ENCODE data around the gene TAF11L3.
"Not testable (repeated sequence)": the region's sequence is repeated elsewhere in the genome, so short reads cannot be mapped to it uniquely, and the experiment has no call there.

The TAF11L3 gene

GRCh38 chr5:17518067-17518466, at the start of gene TAF11L3:
TSS of gene TAF11L3 (plus strand) at chr5:17518367.
- DNase-seq (ENCODE audit: low read depth, low spot score): not testable (repeated sequence)

GRCh38 chr5:17470064-17470463, 48.1 kb upstream of the TAF11L3 start:
- DNase-seq (ENCODE audit: low read depth, low spot score): no peak

DNA sequence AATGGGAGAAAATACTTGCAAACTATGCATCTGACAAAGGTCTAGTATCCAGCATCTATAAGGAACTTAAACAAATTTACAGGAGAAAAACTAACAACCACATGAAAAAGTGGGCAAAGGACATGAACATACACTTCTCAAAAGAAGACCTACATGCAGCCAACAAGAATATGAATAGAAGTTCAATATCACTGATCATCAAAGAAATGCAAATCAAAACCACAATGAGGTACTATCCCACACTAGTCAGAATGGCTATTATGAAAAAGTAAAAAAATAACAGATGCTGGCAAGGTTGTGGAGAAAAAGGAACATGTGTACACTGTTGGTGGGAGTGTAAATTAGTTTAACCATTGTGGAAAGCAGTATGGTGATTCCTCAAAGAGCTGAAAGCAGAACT, 43.1 kb upstream of the TAF11L3 start:
- not testable (repeated sequence) for DNase-seq (ENCODE audit: low read depth, low spot score)

DNA sequence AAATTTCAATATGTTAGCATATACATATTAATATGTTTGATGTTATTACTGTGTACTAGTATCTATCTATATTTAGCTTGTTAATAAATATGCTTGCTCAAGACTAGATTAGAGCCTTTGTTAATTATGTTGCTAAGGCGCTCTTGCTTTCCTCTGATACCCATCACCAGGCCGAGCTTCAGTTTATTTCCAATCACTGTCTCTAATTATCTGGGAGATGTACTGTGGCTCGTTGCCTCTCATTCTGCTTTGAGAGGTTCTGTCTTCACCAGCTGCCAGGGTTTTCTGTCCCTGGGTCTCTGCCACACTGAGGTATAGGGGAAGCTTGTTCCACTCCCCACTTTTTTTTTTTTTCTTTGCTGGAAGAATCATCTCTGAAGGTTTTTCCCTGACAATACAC, 41.1 kb upstream of the TAF11L3 start:
- no peak for DNase-seq (ENCODE audit: low read depth, low spot score)

DNA sequence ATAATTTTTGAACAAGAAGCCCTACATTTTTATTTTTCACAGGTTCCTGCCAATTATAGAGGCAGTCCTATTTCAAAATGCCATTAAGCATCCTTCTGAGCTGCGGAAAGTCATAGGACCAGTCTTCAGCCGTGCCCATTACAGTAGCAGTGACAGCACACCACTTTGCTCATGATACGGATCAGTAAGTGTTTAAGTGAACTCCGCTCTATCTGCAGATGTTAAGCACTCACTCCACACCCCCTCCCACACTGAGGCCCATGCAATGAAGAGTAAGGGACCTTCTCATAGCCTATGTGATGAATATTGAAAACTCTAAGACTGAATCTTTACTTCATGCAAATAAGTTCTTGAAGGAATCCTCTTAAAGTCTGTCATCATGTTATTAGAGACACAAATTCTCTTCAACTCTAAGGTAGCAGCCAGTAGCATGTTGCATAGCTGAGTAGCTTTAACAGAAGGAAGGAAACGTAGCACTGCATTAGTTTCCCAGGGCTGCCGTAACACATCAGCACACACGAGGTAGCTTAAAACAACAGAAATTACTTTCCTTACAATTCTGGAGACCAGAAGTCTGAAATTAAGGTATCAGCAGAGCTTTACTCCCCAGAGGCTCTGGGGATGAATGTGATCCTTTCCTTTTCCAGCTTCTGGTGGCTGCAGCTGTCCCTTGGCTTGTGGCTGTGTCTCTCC, 40.4 kb upstream of the TAF11L3 start:
- DNase-seq (ENCODE audit: low read depth, low spot score): no peak

GRCh38 chr5:17481378-17481777, 36.8 kb upstream of the TAF11L3 start:
- DNase-seq (ENCODE audit: low read depth, low spot score): no peak

DNA sequence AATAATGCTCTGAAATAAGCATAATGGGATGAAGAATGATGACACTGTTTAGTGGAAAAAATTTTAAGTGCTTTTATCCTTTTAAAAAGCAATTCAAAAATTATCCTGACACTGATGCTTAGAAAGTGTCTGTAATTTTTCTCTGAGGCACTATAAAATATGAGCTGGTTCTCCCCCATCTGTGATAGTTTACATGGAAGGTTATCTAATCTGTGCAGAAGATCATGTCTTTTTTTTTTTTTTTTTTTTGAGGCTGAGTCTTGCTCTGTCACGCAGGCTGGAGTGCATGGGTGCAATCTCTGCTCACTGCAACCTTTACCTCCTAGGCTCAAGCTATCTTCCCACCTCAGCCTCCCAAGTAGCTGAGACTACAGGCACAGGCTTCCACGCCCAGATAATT, 35.4 kb upstream of the TAF11L3 start:
- DNase-seq (ENCODE audit: low read depth, low spot score): no peak

GRCh38 chr5:17486464-17487173, 31.5 kb upstream of the TAF11L3 start:
- DNase-seq (ENCODE audit: low read depth, low spot score): not testable (repeated sequence)

GRCh38 chr5:17487174-17487512, 31.0 kb upstream of the TAF11L3 start:
- DNase-seq (ENCODE audit: low read depth, low spot score): no peak

DNA sequence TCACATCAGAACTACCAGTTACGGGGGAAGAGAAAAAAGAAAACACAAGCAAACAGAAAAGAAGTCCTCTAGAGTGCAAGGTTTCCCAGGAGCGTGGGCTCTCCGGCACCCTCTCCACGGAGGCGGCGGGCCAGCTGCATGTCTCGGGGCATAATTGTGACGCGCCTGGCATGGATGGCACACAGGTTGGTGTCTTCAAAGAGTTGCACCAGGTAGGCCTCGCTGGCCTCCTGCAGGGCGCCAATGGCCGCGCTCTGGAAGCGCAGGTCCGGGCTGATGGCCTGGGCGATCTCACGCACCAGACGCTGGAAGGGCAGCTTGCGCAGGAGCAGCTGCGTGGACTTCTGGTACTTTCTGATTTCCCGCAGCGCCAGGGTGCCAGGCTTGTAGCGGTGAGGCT, 26.9 kb upstream of the TAF11L3 start:
- not testable (repeated sequence) for DNase-seq (ENCODE audit: low read depth, low spot score)

- no peak for DNase-seq (ENCODE audit: low read depth, low spot score)
Measured at GRCh38 chr5:17492770-17493169, 25.4 kb upstream of the TAF11L3 start.

DNA sequence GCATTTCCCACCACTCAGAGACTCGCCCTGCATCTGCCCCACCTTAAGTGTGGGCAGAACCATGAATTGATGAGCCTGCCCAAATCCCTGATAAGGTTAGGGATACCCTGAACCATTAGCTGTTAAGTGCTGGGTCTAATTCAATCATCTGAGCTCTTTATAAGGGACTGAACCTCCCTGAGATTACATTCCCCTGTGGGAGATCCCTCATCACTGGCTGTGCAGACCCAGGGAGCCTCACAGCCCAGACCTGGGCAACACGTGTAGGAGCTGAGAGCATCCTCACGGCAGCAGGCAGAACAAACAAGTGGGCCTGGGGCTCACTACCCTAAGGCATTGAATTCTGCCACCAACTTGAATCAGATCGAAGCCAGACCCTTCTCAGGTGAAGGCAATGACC, 20.7 kb upstream of the TAF11L3 start:
- no peak for DNase-seq (ENCODE audit: low read depth, low spot score)

DNA sequence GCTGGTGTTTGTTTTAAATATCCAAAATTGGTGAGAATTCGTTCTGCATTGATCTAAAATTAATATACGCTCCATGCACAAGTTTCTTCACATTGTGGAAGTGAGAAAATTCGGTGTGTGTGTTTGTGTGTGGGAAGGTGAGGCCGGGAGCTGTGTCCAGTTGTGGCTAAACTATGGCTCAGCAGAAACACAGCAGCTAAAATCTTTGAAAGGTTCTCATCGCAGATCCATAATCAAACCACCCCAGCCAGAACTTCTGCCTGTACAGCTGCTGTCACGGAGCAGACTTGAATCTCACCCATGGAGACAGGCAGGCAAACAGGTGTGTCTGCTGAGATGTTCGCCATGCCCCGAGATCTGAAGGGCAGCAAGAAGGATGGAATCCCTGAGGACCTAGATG, 20.2 kb upstream of the TAF11L3 start, which contains the start of gene TAF11L2:
TAF11L2 (plus strand) TSS at position 301 of the 400 bp plus-strand sequence.
- not testable (repeated sequence) for DNase-seq (ENCODE audit: low read depth, low spot score)

GRCh38 chr5:17511775-17512325, 6.3 kb upstream of the TAF11L3 start:
- no peak for DNase-seq (ENCODE audit: low read depth, low spot score)

GRCh38 chr5:17517526-17517925, 641 bp upstream of the TAF11L3 start:
- DNase-seq (ENCODE audit: low read depth, low spot score): not testable (repeated sequence)

DNA sequence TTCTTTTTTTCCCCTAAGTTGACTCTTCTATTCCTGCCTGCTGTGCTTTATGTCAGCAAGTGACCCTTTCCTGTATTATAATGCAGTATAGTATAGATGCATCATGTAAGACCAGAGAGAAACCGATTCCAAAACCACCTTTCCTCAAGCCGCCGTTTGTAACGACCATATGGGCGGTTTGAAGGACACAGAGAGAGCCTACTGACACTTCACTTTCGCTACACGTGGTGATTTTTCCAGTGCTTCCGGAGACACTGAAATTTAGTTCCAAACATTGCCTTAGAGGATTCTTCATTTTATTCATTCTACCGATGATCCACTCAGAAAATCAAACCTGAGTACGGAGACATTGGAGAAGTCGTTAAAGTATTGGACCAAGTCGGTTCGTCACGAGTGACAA, 1.3 kb downstream of the TAF11L3 start:
- DNase-seq (ENCODE audit: low read depth, low spot score): not testable (repeated sequence)

DNA sequence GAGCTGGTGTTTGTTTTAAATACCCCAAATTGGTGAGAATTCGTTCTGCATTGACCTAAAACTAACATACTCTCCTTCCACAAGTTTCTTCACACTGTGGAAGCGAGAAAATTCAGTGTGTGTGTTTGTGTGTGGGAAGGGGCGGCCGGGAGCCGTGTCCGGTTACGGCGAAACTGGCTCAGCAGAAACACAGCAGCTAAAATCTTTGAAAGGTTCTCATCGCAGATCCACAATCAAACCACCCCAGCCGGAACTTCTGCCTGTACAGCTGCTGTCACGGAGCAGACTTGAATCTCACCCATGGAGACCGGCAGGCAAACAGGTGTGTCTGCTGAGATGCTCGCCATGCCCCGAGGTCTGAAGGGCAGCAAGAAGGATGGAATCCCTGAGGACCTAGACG, 3.3 kb downstream of the TAF11L3 start, which contains the start of gene TAF11L4:
TAF11L4 (plus strand) TSS at position 301 of the 400 bp plus-strand sequence.
- not testable (repeated sequence) for DNase-seq (ENCODE audit: low read depth, low spot score)

DNA sequence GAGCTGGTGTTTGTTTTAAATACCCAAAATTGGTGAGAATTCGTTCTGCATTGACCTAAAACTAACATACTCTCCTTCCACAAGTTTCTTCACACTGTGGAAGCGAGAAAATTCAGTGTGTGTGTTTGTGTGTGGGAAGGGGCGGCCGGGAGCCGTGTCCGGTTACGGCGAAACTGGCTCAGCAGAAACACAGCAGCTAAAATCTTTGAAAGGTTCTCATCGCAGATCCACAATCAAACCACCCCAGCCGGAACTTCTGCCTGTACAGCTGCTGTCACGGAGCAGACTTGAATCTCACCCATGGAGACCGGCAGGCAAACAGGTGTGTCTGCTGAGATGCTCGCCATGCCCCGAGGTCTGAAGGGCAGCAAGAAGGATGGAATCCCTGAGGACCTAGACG, 6.8 kb downstream of the TAF11L3 start, which contains the start of gene TAF11L5:
TAF11L5 (plus strand) TSS at position 301 of the 400 bp plus-strand sequence.
- not testable (repeated sequence) for DNase-seq (ENCODE audit: low read depth, low spot score)

DNA sequence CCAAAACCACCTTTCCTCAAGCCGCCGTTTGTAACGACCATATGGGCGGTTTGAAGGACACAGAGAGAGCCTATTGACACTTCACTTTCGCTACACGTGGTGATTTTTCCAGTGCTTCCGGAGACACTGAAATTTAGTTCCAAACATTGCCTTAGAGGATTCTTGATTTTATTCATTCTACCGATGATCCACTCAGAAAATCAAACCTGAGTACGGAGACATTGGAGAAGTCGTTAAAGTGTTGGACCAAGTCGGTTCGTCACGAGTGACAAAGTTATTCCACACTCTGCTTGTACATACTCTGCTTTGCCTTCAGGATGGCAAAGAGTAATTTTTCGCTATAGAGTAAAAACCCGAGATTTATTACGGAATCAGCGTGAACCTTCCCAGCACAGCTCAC, 8.3 kb downstream of the TAF11L3 start:
- DNase-seq (ENCODE audit: low read depth, low spot score): not testable (repeated sequence)

GRCh38 chr5:17528369-17528768, 10.2 kb downstream of the TAF11L3 start, which contains the start of gene TAF11L6:
TSS of gene TAF11L6 (plus strand) at chr5:17528669.
- not testable (repeated sequence) for DNase-seq (ENCODE audit: low read depth, low spot score)
